ENCODE results near the gene CMSS1. TPM values are rescaled to one million over a fixed set of nuclear protein-coding genes. Genes with fewer than 3 reads are reported as not detected.

CMSS1 gene
- total RNA-seq, 5 donors from 2014 or later (not counting 1 experiment from before 2014, with no cell fraction given) = 16.2 to 22.0 (median 18.3) TPM

DNA sequence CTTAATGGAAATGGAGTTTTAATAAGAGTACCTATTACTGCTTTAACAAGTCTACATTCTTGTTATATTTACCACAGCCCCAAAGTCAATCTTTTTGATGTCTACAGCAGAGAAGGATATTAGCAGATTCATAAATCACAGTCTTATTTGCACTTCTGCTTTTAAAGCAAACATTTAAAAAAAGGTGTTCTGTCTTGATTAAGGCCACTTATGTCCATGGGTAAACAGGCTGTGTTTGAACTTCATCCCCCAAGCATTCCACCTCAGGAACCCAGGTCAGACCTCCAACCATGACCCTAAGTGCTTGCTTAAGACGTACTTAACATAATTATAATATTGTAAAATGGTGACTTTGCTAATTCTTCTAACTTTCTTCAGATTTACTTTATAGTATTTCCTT, 113.4 kb downstream of the CMSS1 start:
- POLR2A ChIA-PET = no interaction called here

DNA sequence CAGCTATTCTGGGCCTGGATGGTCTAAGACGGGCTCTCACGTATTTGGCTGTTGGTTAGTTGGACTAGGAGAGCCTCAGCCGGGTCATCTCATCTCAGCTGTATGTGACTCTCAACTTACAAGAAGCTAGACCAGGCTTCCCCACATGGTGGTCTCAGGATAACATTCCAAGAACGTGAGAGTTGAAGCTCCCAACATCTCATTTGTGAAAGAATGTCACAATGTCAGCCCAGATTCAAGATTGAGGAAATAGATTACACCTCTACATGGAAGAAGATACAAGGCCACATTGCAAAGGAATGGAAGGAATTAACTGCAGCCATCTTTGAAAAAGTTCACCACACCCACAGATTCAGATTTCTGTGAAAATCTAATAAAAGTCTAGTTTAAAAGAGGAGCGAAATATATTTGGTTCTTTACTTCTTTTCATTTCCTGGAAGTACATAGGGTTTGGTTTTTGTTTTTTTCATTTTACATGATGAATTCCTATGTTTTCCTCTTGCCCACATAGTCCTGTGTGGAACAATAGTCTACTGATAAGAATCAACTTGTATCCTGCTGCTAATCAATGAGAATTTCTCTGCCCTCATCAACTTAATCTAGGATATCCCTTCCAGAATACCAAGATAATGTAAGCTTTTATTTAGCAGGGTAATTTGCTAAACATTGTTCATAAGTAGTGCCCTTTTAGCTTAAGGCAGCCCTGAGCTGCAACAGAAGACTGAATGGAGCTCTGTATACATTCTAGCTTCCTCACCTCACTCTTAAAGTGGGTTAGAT, 116.5 kb downstream of the CMSS1 start:
- Histone ChIP-seq H3K27me3 (replicated peaks in 1 of 2; ENCODE audit: control insufficient read depth in 2 of 2, extremely low read depth in 1 of 2, insufficient read depth in 2 of 2, low read length in 1 of 2) (no peaks in the 10 kb centered on the region), H3K27ac (ENCODE audit: low read length) (no peak overlapping the region), H3K4me3 (ENCODE audit: control insufficient read depth in 1 of 2, extremely low read depth in 1 of 2, low read length in 1 of 2) (no peak overlapping the region), H3K9me3 (no peaks in the 10 kb centered on the region), H3K36me3 (ENCODE audit: control insufficient read depth in 2 of 2, extremely low read depth in 1 of 2, insufficient read depth in 1 of 2, low read length in 1 of 2) (no peaks in the 10 kb centered on the region), H3K4me1 (ENCODE audit: control insufficient read depth in 1 of 2, extremely low read depth in 1 of 2, insufficient read depth in 2 of 2, low read length in 2 of 2) (peaks cover 0 to 3% of the 10 kb centered on the region in 2 experiments)
- ChIA-PET POLR2A (no interaction called here), CTCF (no interaction called here)
- Mint-ChIP-seq H3K27me3 (no peaks in the 10 kb centered on the region), H3K4me3 (no peak overlapping the region), H3K9me3 (no peaks in the 10 kb centered on the region), H3K36me3 (peaks cover 16% of the 10 kb centered on the region), H3K4me1 (peaks cover 0 to 15% (median 8%) of the 10 kb centered on the region in 3 donors), H3K27ac (no peak overlapping the region)
- DNase-seq (no peak), ATAC-seq (replicated peaks in 1 of 4) (no peak)
- WGBS (ENCODE audit: insufficient coverage) = 93% methylated on average over 3 of the region's 5 CpGs

More for the DNA sequence above, 113.4 kb downstream of the CMSS1 start:
- no CpG with 5 or more reads among the region's 1 CpG for WGBS (ENCODE audit: insufficient coverage)
- Mint-ChIP-seq H3K27ac (no peak overlapping the region), H3K36me3 (peaks cover 20% of the 10 kb centered on the region), H3K9me3 (no peaks in the 10 kb centered on the region), H3K4me3 (no peak overlapping the region), H3K4me1 (peaks cover 0 to 3% (median 0%) of the 10 kb centered on the region in 3 donors), H3K27me3 (no peaks in the 10 kb centered on the region)
- no peaks in the 10 kb centered on the region for H3K36me3 ChIP-seq (ENCODE audit: control insufficient read depth in 2 of 2, extremely low read depth in 1 of 2, insufficient read depth in 1 of 2, low read length in 1 of 2)
- H3K4me1 ChIP-seq (ENCODE audit: control insufficient read depth in 1 of 2, extremely low read depth in 1 of 2, insufficient read depth in 2 of 2, low read length in 2 of 2) = no peaks in the 10 kb centered on the region
- ATAC-seq (replicated peaks in 1 of 4) = no peak
- no peak for DNase-seq
- no peak overlapping the region for H3K27ac ChIP-seq (ENCODE audit: low read length)
- no peaks in the 10 kb centered on the region for H3K9me3 ChIP-seq
- H3K4me3 ChIP-seq (ENCODE audit: control insufficient read depth in 1 of 2, extremely low read depth in 1 of 2, low read length in 1 of 2) = no peak overlapping the region
- CTCF ChIA-PET = no interaction called here
- no peaks in the 10 kb centered on the region for H3K27me3 ChIP-seq (replicated peaks in 1 of 2; ENCODE audit: control insufficient read depth in 2 of 2, extremely low read depth in 1 of 2, insufficient read depth in 2 of 2, low read length in 1 of 2)

DNA sequence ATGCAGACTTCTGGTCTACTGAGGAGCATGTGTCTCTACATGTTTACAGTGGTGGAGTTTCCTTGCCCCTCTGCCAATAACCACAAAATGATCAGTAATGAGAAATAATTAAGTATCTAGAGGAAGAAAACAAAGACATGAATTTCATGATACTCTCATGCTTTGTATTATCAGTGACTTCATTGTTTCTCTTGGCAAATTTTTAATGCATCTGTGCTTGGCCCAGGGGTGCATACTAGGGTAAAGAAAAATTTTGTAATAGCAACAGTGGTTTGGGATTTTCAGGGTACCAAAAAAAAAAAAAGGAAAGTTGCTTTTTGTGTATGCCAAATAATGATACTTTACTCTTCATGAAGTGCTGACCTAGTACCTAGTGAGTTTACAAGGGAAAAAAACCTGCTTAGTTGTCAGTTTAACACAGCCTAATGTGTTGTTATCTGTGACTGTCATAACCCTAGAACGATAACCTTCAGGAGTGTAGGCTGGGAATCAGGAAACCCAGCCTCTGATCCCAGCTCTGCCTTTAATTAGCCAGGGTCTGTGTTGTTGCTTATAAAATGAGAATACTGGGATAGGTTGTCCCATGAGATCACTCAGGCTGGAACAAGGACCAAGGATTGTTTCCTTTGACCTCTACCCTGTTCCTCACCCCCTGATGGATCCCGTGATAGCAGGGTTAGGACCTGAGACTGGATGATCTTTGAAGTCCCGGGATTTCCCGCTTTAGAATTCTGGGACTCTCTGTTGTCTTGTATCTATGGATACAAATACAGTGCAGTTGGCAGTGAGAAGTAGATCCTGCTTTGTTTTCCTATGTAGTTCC, 117.5 kb downstream of the CMSS1 start:
- WGBS (ENCODE audit: insufficient coverage) = 95% methylated on average over 3 of the region's 4 CpGs
- Mint-ChIP-seq H3K27ac (no peak overlapping the region), H3K36me3 (peaks cover 19% of the 10 kb centered on the region), H3K9me3 (no peaks in the 10 kb centered on the region), H3K27me3 (no peaks in the 10 kb centered on the region), H3K4me3 (no peak overlapping the region), H3K4me1 (peaks cover 0 to 12% (median 8%) of the 10 kb centered on the region in 3 donors)
- CTCF ChIA-PET = no interaction called here
- ATAC-seq (replicated peaks in 1 of 4) (no peak), DNase-seq (no peak)
- POLR2A ChIA-PET = no interaction called here
- Histone ChIP-seq H3K4me1 (ENCODE audit: control insufficient read depth in 1 of 2, extremely low read depth in 1 of 2, insufficient read depth in 2 of 2, low read length in 2 of 2) (peaks cover 0 to 3% of the 10 kb centered on the region in 2 experiments), H3K9me3 (no peaks in the 10 kb centered on the region), H3K27ac (ENCODE audit: low read length) (no peak overlapping the region), H3K36me3 (ENCODE audit: control insufficient read depth in 2 of 2, extremely low read depth in 1 of 2, insufficient read depth in 1 of 2, low read length in 1 of 2) (no peaks in the 10 kb centered on the region), H3K27me3 (replicated peaks in 1 of 2; ENCODE audit: control insufficient read depth in 2 of 2, extremely low read depth in 1 of 2, insufficient read depth in 2 of 2, low read length in 1 of 2) (no peaks in the 10 kb centered on the region), H3K4me3 (ENCODE audit: control insufficient read depth in 1 of 2, extremely low read depth in 1 of 2, low read length in 1 of 2) (no peak overlapping the region)

DNA sequence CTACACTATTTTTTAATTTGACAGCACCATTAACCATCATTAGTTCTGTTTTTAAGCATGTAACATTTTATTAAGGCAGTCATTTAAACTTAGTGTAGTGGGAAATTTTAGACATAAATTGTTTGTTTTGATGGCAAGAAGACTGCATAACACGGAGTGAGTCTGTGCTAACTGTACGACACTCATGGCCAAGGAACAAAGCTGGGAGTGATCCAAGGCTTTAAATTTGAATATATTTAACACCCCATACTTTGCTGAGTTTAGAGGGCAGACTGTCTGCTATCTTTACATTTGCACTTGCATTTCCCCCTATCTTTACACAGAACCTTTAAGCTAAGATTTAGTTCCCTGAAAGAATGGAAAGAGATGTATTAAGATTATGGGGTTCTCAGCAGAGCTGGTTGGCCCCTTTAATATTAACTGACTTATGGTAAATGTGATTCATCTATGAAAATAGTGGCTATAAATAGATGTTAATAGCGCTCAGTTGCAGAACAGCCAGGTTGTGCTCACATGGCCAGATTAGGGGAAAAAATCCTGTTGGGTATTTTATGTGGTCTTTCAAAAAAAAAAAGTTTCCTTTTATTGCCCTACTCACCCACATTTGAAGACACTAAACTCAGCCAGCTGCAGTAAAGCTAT, 120.7 kb downstream of the CMSS1 start:
- Histone ChIP-seq H3K9me3 (no peaks in the 10 kb centered on the region), H3K27me3 (replicated peaks in 1 of 2; ENCODE audit: control insufficient read depth in 2 of 2, extremely low read depth in 1 of 2, insufficient read depth in 2 of 2, low read length in 1 of 2) (no peaks in the 10 kb centered on the region), H3K4me1 (ENCODE audit: control insufficient read depth in 1 of 2, extremely low read depth in 1 of 2, insufficient read depth in 2 of 2, low read length in 2 of 2) (peaks cover 0 to 3% of the 10 kb centered on the region in 2 experiments), H3K4me3 (ENCODE audit: control insufficient read depth in 1 of 2, extremely low read depth in 1 of 2, low read length in 1 of 2) (no peak overlapping the region), H3K27ac (ENCODE audit: low read length) (no peak overlapping the region), H3K36me3 (ENCODE audit: control insufficient read depth in 2 of 2, extremely low read depth in 1 of 2, insufficient read depth in 1 of 2, low read length in 1 of 2) (no peaks in the 10 kb centered on the region)
- Mint-ChIP-seq H3K36me3 (peaks cover 15% of the 10 kb centered on the region), H3K9me3 (no peaks in the 10 kb centered on the region), H3K4me3 (no peak overlapping the region), H3K27ac (no peak overlapping the region), H3K27me3 (no peaks in the 10 kb centered on the region), H3K4me1 (peaks cover 0 to 12% (median 8%) of the 10 kb centered on the region in 3 donors)
- ChIA-PET POLR2A (no interaction called here), CTCF (interaction anchor here in 1 of 2 donors (0.5 kb wide), 1 partner anchor 82 kb away, joined by 3 read pairs; no protein-coding TSS in a partner anchor)
- WGBS (ENCODE audit: insufficient coverage) = no CpG with 5 or more reads among the region's 3 CpGs
- DNase-seq (no peak), ATAC-seq (replicated peaks in 1 of 4) (no peak)

DNA sequence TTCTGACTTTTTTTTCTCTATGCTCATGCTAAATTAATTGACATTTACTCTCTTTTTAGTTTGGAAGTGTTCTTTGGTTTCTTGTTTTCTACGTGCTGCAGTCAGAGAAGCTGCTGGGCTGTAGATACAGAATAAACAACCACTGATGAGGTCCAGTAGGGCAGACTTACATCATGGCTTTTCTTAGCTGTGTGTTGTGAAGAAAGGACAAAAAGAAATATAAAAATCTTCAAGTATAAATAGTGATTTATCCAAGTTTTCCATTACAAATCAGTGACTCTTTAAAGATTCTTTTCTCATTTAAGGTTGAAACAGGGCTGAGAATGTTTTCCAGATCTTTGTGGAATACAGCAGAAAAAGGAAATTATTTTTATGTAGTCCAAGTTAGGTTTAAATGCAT, 122.2 kb downstream of the CMSS1 start:
- no CpG with 5 or more reads among the region's 1 CpG for WGBS (ENCODE audit: insufficient coverage)
- H3K27me3 Mint-ChIP-seq = no peaks in the 10 kb centered on the region
- Histone ChIP-seq H3K4me3 (ENCODE audit: control insufficient read depth in 1 of 2, extremely low read depth in 1 of 2, low read length in 1 of 2) (no peak overlapping the region), H3K9me3 (no peaks in the 10 kb centered on the region), H3K27me3 (replicated peaks in 1 of 2; ENCODE audit: control insufficient read depth in 2 of 2, extremely low read depth in 1 of 2, insufficient read depth in 2 of 2, low read length in 1 of 2) (no peaks in the 10 kb centered on the region), H3K27ac (ENCODE audit: low read length) (no peak overlapping the region), H3K36me3 (ENCODE audit: control insufficient read depth in 2 of 2, extremely low read depth in 1 of 2, insufficient read depth in 1 of 2, low read length in 1 of 2) (no peaks in the 10 kb centered on the region), H3K4me1 (ENCODE audit: control insufficient read depth in 1 of 2, extremely low read depth in 1 of 2, insufficient read depth in 2 of 2, low read length in 2 of 2) (peaks cover 0 to 3% of the 10 kb centered on the region in 2 experiments)
- H3K27ac Mint-ChIP-seq = no peak overlapping the region
- peaks cover 8% of the 10 kb centered on the region for H3K36me3 Mint-ChIP-seq
- ChIA-PET CTCF (interaction anchor here in 1 of 2 donors (0.6 to 0.7 kb wide), 2 partner anchors 18 to 246 kb away, joined by 3 to 8 read pairs; no protein-coding TSS in a partner anchor), POLR2A (no interaction called here)
- DNase-seq (no peak), ATAC-seq (replicated peaks in 1 of 4) (no peak)
- H3K4me1 Mint-ChIP-seq = peaks cover 0 to 12% (median 8%) of the 10 kb centered on the region in 3 donors
- H3K9me3 Mint-ChIP-seq = no peaks in the 10 kb centered on the region
- H3K4me3 Mint-ChIP-seq = no peak overlapping the region

DNA sequence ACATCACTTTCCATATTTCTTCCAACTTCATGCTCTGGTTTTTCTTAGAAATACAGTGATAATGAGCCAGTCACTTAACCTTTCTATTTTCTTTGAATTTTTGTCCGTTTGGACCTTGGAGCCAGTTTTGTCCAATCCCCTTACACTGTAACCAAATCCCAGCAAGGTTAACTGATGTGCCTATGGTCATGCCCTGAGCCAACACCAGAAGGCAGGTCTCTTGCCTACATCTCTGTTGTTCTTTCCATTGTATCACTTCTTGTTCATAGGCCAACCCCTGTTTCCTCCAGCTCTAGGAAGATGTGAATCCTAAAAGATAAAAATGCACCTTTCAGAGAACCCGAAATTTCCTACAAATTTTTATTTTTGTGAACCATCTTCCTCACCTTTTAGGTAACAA, 122.7 kb downstream of the CMSS1 start:
- no CpG with 5 or more reads among the region's 2 CpGs for WGBS (ENCODE audit: insufficient coverage)
- H3K9me3 Mint-ChIP-seq = no peaks in the 10 kb centered on the region
- ChIA-PET POLR2A (no interaction called here), CTCF (interaction anchor here in 1 of 2 donors (0.6 to 0.7 kb wide), 2 partner anchors 17 to 245 kb away, joined by 3 to 8 read pairs; no protein-coding TSS in a partner anchor)
- no peak overlapping the region for H3K4me3 Mint-ChIP-seq
- no peaks in the 10 kb centered on the region for H3K27me3 Mint-ChIP-seq
- H3K4me1 Mint-ChIP-seq = peaks cover 0 to 12% (median 8%) of the 10 kb centered on the region in 3 donors
- Histone ChIP-seq H3K36me3 (ENCODE audit: control insufficient read depth in 2 of 2, extremely low read depth in 1 of 2, insufficient read depth in 1 of 2, low read length in 1 of 2) (no peaks in the 10 kb centered on the region), H3K4me1 (ENCODE audit: control insufficient read depth in 1 of 2, extremely low read depth in 1 of 2, insufficient read depth in 2 of 2, low read length in 2 of 2) (peaks cover 0 to 3% of the 10 kb centered on the region in 2 experiments), H3K4me3 (ENCODE audit: control insufficient read depth in 1 of 2, extremely low read depth in 1 of 2, low read length in 1 of 2) (no peak overlapping the region), H3K27me3 (replicated peaks in 1 of 2; ENCODE audit: control insufficient read depth in 2 of 2, extremely low read depth in 1 of 2, insufficient read depth in 2 of 2, low read length in 1 of 2) (no peaks in the 10 kb centered on the region), H3K9me3 (no peaks in the 10 kb centered on the region), H3K27ac (ENCODE audit: low read length) (no peak overlapping the region)
- H3K36me3 Mint-ChIP-seq = peaks cover 8% of the 10 kb centered on the region
- ATAC-seq (replicated peaks in 1 of 4) (no peak), DNase-seq (no peak)
- no peak overlapping the region for H3K27ac Mint-ChIP-seq
